GM18517 (cell line): ENCODE results near the gene PRAC2.

Source experiments
- ATAC-seq: cut with Tn5 transposase; IDR thresholded peaks from one replicate; pipeline ENCODE4 v1.9.1; 2021; ENCODE audit warnings: mild to moderate bottlenecking, moderate library complexity; ENCODE audit not compliant: unreplicated experiment

Gene PRAC2

GRCh38 chr17:48720266-48721008 is 2.5 kb upstream of the PRAC2 start:
- ATAC-seq = no peak

- no peak for ATAC-seq
Measured at GRCh38 chr17:48721009-48721402, 2.0 kb upstream of the PRAC2 start.

GRCh38 chr17:48722201-48722907 is 631 bp upstream of the PRAC2 start, which contains the start of gene PRAC1:
PRAC1 (minus strand) TSS chr17:48722518; CDS start chr17:48722392, 126 bp downstream.
- no peak for ATAC-seq

GRCh38 chr17:48723423-48724250 is 652 bp downstream of the PRAC2 start:
- ATAC-seq = no peak

- ATAC-seq = no peak
Measured at GRCh38 chr17:48724251-48725003, 1.4 kb downstream of the PRAC2 start.

GRCh38 chr17:48725004-48725287 is 2.0 kb downstream of the PRAC2 start:
- no peak for ATAC-seq

GRCh38 chr17:48725288-48726064 is 2.5 kb downstream of the PRAC2 start:
- ATAC-seq = no peak

- ATAC-seq = no peak
Measured at GRCh38 chr17:48726114-48726915, 3.3 kb downstream of the PRAC2 start.

GRCh38 chr17:48726916-48727286 is 3.9 kb downstream of the PRAC2 start:
- ATAC-seq = no peak

GRCh38 chr17:48727415-48728175 is 4.6 kb downstream of the PRAC2 start:
- no peak for ATAC-seq

GRCh38 chr17:48728232-48729231 is 5.5 kb downstream of the PRAC2 start, which contains the start of gene HOXB13:
HOXB13 (minus strand) TSS chr17:48728750; CDS start chr17:48728593, 157 bp downstream.
- ATAC-seq = no peak

GRCh38 chr17:48729335-48730239 is 6.6 kb downstream of the PRAC2 start:
- no peak for ATAC-seq

- no peak for ATAC-seq
Measured at GRCh38 chr17:48730240-48730550, 7.2 kb downstream of the PRAC2 start.

- no peak for ATAC-seq
Measured at GRCh38 chr17:48731355-48731754, 8.4 kb downstream of the PRAC2 start.

- ATAC-seq = no peak
Measured at GRCh38 chr17:48732688-48733629, 10.0 kb downstream of the PRAC2 start.
